HG02798 (cell line): ENCODE results near the gene SLC9A8.
"Not testable (repeated sequence)": the region's sequence is repeated elsewhere in the genome, so short reads cannot be mapped to it uniquely, and the experiment has no call there.

Experiments
- ATAC-seq: cut with Tn5 transposase; IDR thresholded peaks from one replicate; pipeline ENCODE4 v1.9.1; 2021; ENCODE audit warnings: mild to moderate bottlenecking; ENCODE audit not compliant: unreplicated experiment, poor library complexity

SLC9A8 gene

GRCh38 chr20:49812507-49813304 lies at the start of gene SLC9A8:
SLC9A8 (plus strand) TSS chr20:49812828; CDS start chr20:49812923, 95 bp downstream.
- peak; percentile 91 for ATAC-seq

- ATAC-seq: no peak
These were observed 49.5 kb upstream of the SLC9A8 start for GRCh38 chr20:49762940-49763766.

- ATAC-seq: no peak
These were observed 47.3 kb upstream of the SLC9A8 start for GRCh38 chr20:49765413-49765736.

- no peak for ATAC-seq
These were observed 46.6 kb upstream of the SLC9A8 start for GRCh38 chr20:49765846-49766541.

GRCh38 chr20:49766979-49767521 lies 45.6 kb upstream of the SLC9A8 start:
- no peak for ATAC-seq

- ATAC-seq: no peak
These were observed 44.2 kb upstream of the SLC9A8 start for GRCh38 chr20:49768204-49769047.

- no peak for ATAC-seq
These were observed 43.5 kb upstream of the SLC9A8 start for GRCh38 chr20:49769048-49769581.

GRCh38 chr20:49770634-49771033 lies 42.0 kb upstream of the SLC9A8 start:
- ATAC-seq: no peak

- ATAC-seq: not testable (repeated sequence)
These were observed 38.4 kb upstream of the SLC9A8 start for GRCh38 chr20:49774213-49774612.

- ATAC-seq: no peak
These were observed 37.4 kb upstream of the SLC9A8 start for GRCh38 chr20:49775229-49775693.

- ATAC-seq: no peak
These were observed 32.7 kb upstream of the SLC9A8 start for GRCh38 chr20:49779972-49780371.

GRCh38 chr20:49781676-49782075 lies 31.0 kb upstream of the SLC9A8 start:
- no peak for ATAC-seq

- ATAC-seq: not testable (repeated sequence)
These were observed 30.2 kb upstream of the SLC9A8 start for GRCh38 chr20:49782439-49782838.

- ATAC-seq: not testable (repeated sequence)
These were observed 29.3 kb upstream of the SLC9A8 start for GRCh38 chr20:49783021-49783995.

- no peak for ATAC-seq
These were observed 28.3 kb upstream of the SLC9A8 start for GRCh38 chr20:49784291-49784690.

GRCh38 chr20:49785149-49785851 lies 27.3 kb upstream of the SLC9A8 start:
- ATAC-seq: no peak

- peak; percentile 95 for ATAC-seq
These were observed 26.8 kb upstream of the SLC9A8 start for GRCh38 chr20:49785852-49786175.

GRCh38 chr20:49786196-49786595 lies 26.4 kb upstream of the SLC9A8 start:
- ATAC-seq: peak; percentile 11
